Stimulated activated CD8-positive, alpha-beta memory T cell treated with anti-CD3 and anti-CD28 coated beads, Interleukin-15, amount 100 ng/mL, for 4 hours (primary cell): Measurements from ENCODE around the gene ICAM1.
A peak's percentile ranks its signal among the peaks of the same experiment; 100 is the strongest.
"Not testable (repeated sequence)": the region's sequence is repeated elsewhere in the genome, so short reads cannot be mapped to it uniquely, and the experiment has no call there.

Experiments
- DNase-seq, 2 donors: peaks; one replicate each; pipeline ENCODE4 v3.0.0-alpha.2; 2020; ENCODE audit warnings: low read depth in 2 of 2

ICAM1 gene

DNA sequence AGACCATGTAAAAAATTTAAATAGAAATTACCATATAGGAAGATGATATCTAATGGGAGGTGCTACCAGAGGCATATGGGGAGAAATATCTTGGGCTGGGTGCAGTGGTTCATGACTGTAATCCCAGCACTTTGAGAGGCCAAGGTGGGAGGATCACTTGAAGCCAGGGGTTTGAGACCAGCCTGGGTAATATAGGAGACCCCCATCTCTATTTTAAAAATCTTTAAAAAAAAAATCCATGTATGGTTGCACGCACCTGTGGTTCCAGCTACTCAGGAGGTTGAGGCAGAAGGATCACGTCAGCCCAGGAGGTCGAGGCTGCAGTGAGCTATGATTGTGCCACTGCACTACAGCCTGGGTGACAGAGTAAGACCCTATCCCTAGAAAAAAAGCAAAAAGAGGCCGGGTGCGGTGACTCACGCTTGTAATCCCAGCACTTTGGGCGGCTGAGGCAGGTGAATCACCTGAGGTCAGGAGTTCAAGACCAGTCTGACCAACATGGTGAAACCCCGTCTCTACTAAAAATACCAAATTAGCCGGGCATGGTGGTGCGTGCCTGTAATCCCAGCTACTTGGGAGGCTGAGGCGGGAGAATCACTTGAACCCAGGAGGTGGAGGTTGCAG is 29.0 kb upstream of the ICAM1 start:
- DNase-seq = not testable (repeated sequence)

- no peak for DNase-seq
These were observed 27.3 kb upstream of the ICAM1 start for GRCh38 chr19:10243606-10244005.

DNA sequence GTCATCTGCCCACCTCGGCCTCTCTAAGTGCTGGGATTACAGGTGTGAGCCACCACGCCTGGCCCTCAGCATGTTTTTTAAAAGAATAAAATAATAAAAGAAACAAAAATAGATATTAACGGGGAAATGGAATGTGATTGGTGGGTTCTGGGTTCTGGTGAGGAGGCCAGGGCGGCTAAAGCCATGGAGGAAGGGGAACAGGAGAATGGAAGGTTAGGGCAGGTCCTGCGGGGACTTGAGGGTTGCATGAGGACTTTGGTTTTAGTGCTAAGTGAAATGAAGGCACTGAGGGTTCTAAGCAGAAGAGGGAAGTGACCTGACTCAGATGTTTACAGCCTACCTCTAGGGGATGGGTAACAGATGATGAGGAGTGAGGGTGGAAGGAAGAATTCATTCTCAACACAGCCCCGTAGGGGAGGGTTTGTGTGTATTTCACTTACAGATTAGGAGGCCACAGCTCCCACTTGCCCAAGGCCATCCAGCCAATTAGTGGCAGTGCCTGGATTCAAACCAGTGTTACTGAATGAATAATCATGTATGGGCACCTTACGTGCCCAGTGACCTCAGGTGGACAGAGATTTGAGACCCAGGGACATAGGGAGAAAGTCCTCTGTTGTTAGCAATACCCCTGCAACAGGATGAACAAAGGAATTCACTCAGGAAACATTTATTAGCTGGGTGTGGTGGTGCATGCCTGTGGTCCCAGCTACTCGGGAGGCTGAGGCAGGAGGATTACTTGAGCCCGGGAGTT is 25.6 kb upstream of the ICAM1 start:
- no peak for DNase-seq

DNA sequence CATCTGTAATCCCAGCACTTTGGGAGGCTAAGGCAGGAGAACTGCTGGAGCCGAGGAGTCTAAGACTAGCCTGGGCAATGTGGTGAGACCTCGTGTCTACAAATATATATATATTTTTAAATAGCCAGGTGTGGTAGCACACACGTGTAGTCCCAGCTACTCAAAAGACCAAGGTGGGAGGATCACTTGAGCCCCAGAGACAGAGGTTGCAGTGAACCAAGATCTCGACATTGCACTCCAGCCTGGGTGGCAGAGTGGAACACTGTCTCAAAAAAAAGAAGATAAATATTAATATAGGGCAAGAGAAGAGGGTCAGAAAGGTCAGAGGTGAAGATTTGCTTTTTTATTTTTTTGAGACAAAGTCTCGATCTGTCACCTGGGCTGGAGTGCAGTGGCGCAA is 24.4 kb upstream of the ICAM1 start:
- DNase-seq = no peak

GRCh38 chr19:10251792-10252694 is 18.9 kb upstream of the ICAM1 start, which contains the start of gene MRPL4:
Gene MRPL4, plus strand, starts transcription at chr19:10252214. Its CDS starts 40 bp downstream, at chr19:10252254.
- DNase-seq = peak; percentile 86 to 97

DNA sequence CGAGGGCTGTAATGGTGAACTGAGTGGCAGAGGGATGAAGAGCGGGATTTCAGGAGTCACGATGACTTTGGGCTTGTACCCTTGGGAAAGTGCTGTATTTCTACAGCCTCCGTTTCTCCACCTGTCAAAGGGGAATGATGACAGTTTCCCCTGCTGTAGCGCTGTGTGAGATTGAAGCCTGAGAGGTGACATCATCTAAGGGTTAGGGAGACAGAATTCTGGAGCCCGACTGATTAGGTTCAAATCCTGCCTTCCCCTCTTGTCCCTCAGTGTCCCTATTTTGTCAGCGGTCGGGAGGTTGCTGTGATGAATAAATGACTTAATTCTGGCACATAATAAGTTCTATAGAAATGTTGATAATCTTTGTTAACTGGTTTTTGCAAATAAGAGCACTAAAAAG is 18.2 kb upstream of the ICAM1 start:
- DNase-seq = no peak

- DNase-seq = no peak
These were observed 16.7 kb upstream of the ICAM1 start for GRCh38 chr19:10254244-10254643.

DNA sequence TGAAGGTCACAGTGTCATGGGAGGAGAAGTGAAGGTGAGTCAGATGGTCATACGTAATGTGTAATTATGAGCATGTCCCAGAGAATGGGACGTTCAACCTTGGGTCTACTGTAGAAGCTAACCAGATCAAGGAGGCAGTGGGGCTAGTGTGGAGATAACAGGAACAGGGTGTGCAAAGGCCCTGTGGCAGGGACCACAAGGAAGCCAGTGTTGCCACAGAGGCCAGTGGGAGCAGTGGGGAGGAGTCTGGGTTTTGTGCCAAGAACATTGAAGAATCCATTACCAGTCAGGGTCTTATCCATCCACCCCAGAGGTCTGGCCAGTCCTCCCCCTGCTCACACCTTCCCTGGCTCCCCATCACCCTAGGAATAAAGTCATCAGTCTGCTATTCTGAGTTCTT is 15.6 kb upstream of the ICAM1 start:
- no peak for DNase-seq

DNA sequence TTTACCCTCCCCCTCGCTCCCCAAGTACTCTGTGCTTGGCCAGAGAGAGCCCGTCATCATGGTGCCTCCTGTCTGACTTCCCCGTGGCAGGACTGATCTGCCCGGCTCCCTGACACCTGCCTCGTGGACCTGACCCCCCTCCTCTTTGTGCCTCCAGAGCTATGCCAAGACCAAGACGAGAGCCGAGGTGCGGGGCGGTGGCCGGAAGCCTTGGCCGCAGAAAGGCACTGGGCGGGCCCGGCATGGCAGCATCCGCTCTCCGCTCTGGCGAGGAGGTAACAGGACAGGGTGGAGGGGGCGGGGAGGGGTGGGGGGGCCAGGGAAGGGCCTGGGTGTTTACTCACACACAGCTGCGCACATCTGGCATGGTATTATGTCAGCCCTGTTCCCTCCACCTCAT is 14.4 kb upstream of the ICAM1 start:
- DNase-seq = no peak

DNA sequence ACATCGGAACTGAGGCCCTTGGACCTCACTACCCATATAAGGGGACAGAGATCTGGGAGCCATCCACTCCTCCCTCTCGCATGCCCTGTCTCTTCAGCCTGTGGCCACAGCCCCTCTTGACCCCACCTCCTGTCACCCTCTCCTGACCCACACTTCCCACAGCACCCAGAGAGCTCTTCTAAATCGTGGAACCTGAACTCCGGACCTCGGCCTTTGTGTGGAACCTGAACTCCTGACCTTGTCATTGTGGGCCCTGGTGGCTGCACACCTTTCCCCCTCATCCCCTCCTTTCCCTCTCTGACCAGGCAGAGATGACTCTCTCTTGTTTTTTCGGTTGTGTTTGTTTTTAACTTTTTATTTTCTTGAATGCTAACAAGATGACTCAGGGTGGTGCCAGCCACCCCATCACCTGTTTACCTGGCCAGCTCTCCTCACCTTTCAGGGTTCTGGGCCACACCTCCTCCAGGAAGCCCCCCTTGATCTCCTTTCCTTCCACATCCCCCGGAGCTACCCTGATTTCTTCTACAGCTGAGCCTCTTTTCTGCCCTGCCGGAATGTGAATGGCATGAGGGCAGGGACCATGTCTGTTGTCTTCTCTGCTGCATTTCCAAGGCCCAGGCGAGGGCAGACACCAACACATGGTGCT is 13.8 kb upstream of the ICAM1 start:
- DNase-seq = no peak

DNA sequence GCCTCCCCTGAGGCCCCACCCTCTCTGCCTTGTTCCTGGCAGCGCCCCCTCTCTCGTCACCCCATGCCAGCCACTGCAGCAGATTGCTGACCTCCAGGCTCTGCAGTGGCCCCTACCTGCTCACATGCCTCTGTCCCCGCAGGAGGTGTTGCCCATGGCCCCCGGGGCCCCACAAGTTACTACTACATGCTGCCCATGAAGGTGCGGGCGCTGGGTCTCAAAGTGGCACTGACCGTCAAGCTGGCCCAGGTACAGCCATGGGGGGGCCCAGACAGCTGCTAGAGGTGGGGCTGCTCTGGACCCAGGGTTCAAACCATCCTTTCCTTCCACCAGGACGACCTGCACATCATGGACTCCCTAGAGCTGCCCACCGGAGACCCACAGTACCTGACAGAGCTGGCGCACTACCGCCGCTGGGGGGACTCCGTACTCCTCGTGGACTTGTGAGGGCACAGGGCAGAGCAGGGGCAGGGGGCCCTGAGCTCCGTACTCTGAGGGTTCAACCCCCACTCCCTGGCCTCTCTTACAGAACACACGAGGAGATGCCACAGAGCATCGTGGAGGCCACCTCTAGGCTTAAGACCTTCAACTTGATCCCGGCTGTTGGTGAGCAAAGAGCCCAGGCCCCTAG is 12.7 kb upstream of the ICAM1 start:
- no peak for DNase-seq

DNA sequence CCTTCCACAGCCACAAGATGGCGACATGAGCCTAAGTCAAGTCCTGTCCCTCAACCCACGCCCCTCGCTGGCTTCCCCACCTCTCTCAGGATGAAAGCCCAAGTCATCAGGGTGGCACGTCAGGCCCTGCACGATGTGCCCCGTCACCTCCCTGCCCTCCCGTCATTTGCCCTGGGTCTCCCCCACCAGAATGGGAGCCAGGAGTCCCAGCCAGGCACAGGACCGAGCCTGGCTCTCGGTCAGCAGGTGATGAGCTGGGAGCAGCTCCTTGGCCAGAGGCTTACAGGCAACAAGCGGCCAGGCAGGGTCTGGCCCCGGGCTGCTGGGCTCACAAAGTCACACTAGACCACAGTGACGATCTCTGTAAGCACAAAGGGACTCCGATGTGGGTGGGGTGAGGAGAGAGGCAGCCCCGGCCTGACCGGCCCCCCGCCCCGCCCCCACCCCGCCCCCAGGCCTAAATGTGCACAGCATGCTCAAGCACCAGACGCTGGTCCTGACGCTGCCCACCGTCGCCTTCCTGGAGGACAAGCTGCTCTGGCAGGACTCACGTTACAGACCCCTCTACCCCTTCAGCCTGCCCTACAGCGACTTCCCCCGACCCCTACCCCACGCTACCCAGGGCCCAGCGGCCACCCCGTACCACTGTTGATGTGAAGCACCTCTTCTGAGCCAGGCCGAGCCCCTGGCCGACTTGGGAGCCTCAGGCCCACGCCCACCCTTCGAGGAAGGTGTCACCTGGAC is 11.6 kb upstream of the ICAM1 start:
- peak; percentile 63 to 92 for DNase-seq

GRCh38 chr19:10260141-10260584 is 10.8 kb upstream of the ICAM1 start:
- DNase-seq = peak in 1 of 2 donors; percentile 29

DNA sequence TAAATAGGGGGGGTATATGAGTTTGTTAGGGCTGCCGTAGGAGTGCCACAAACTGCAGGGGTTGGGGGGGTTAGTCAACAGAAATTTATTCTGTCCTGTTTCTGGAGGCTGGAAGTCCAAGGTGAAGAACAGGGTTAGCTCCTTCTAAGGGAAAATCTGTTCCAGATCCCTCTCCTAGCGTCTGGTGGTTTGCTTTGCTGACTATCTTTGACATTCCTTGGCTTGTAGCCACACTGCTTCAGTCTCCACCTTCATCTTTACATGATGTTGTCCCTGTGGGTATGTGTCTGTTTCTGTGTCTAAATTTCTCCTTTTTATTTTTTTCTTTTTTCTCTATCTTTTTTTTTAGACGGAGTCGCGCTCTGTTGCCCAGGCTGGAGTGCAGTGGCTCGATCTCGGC is 8.1 kb upstream of the ICAM1 start:
- no peak for DNase-seq

DNA sequence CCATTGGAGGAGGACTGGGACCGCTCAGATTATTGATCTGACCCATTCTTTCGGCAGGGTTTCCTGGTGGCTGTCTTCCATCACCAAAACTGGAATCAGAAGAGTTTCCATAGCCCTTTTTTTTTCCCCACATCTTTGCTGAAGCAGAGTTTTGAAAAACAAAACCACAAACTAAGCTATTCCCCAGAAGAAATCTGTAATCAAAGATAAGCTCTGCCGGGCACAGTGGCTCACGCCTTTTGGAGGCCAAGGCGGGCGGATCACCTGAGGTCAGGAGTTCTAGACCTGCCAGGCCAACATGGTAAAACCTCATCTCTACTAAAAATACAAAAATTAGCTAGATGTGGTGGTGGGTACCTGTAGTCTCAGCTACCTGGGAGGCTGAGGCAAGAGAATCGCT is 4.2 kb upstream of the ICAM1 start:
- no peak for DNase-seq

GRCh38 chr19:10268071-10268470 is 2.8 kb upstream of the ICAM1 start:
- no peak for DNase-seq

DNA sequence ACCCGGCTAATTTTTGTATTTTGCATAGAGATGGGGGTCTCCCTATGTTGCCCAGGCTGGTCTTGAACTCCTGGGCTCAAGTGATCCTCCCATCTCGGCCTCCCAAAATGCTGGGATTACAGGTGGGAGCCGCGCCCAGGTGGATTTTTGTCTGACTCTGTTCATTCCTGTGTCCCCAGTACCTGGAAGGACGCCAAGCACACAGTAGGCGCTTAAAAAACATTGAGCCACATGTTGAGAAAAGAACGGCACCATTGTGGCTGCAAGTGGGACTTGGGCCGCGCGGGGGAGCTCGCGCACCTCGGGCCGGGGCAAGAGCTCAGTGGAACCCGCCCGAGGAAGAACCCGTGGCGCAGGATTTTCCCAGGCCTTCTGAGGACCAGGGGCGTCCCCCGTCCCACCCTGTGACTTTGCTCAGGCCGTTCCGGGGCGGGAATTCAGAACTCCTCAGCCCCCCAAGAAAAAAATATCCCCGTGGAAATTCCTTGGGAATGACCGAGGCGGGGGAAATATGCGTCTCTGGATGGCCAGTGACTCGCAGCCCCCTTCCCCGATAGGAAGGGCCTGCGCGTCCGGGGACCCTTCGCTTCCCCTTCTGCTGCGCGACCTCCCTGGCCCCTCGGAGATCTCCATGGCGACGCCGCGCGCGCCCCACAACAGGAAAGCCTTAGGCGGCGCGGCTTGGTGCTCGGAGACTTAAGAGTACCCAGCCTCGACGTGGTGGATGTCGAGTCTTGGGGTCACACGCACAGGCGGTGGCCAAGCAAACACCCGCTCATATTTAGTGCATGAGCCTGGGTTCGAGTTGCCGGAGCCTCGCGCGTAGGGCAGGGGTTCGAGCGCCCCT is 1.4 kb upstream of the ICAM1 start:
- DNase-seq = peak; percentile 71

GRCh38 chr19:10270180-10270615 is 722 bp upstream of the ICAM1 start:
- peak; percentile 60 for DNase-seq

DNA sequence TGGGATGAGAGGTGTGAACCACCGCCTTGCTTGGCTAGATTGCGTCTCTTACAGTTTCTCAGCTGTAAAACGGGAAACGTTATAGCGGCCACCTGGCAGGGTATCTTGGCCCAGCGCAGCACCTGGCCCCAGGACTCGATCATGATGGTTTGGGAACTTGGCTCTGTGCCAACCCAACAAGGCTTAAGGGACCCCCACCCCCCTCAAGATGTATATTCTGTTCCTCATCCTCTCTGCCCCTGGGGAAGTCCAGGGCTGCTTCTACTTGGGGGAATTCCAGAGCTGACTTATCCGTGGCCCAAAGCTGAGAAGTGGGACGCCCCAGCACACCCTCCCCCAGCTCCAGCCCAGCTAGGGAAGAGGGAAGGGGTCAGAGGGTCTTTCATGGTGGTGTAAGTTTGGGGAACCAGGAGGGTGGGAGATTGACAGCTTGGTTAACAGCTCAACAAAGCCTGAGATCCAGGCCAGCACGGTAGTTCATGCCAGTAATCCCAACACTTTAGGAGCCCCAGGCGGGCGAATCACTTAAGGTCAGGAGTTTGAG is 695 bp downstream of the ICAM1 start:
- no peak for DNase-seq
